Endodermal cell (in vitro differentiated cells): ENCODE measurements around the gene CD81. TPM values are rescaled to one million over a fixed set of nuclear protein-coding genes. Genes with fewer than 3 reads are reported as not detected.
"Not testable (repeated sequence)": the region's sequence is repeated elsewhere in the genome, so short reads cannot be mapped to it uniquely, and the experiment has no call there.

Experiments
- DNase-seq: peaks from one replicate; pipeline ENCODE4 v3.0.0-alpha.2; 2017
- H3K27ac ChIP-seq: 2 replicates; pipeline ENCODE4 v1.5.1; 2013; ENCODE audit warnings: mild to moderate bottlenecking, low read depth, low read length, moderate library complexity
- H3K27me3 ChIP-seq: 2 replicates; pipeline ENCODE4 v1.6.1; 2013; ENCODE audit warnings: mild to moderate bottlenecking, low read length, moderate library complexity; ENCODE audit not compliant: insufficient read depth, control insufficient read depth, poor library complexity, severe bottlenecking
- H3K36me3 ChIP-seq: 2 replicates; pipeline ENCODE4 v1.7.0; 2013; ENCODE audit warnings: mild to moderate bottlenecking, low read length, moderate library complexity; ENCODE audit not compliant: control insufficient read depth, insufficient read depth
- H3K4me1 ChIP-seq: one replicate; pipeline ENCODE4 v1.7.0; 2013; ENCODE audit warnings: low read length; ENCODE audit not compliant: control insufficient read depth, insufficient read depth
- H3K4me3 ChIP-seq: 2 replicates; pipeline ENCODE4 v1.5.1; 2013; ENCODE audit warnings: mild to moderate bottlenecking, low read length, moderate library complexity
- H3K9ac ChIP-seq: 2 replicates; pipeline ENCODE4 v1.6.1; 2013; ENCODE audit warnings: mild to moderate bottlenecking, low read length, moderate library complexity; ENCODE audit not compliant: poor library complexity, severe bottlenecking; ENCODE audit errors: extremely low read depth
- H3K9me3 ChIP-seq: 2 replicates; pipeline ENCODE4 v1.6.1; 2013; ENCODE audit warnings: mild to moderate bottlenecking, low read length, moderate library complexity; ENCODE audit not compliant: control insufficient read depth
- H3K27ac Mint-ChIP-seq: 2 replicates; pipeline ENCODE4 v1.8.0; 2020; ENCODE audit warnings: mixed read lengths
- H3K27me3 Mint-ChIP-seq: 2 replicates; pipeline ENCODE4 v1.8.0; 2021; ENCODE audit warnings: mild to moderate bottlenecking, mixed read lengths; ENCODE audit not compliant: insufficient read depth
- H3K36me3 Mint-ChIP-seq: 2 replicates; pipeline ENCODE4 v1.8.0; 2020; ENCODE audit warnings: low read depth, mixed read lengths
- H3K4me1 Mint-ChIP-seq: 2 replicates; pipeline ENCODE4 v1.8.0; 2020; ENCODE audit warnings: mixed read lengths
- H3K4me3 Mint-ChIP-seq: 2 replicates; pipeline ENCODE4 v1.8.0; 2020; ENCODE audit warnings: mild to moderate bottlenecking, moderate library complexity, mixed read lengths
- H3K9me3 Mint-ChIP-seq: 2 replicates; pipeline ENCODE4 v1.8.0; 2020; ENCODE audit warnings: mild to moderate bottlenecking, mixed read lengths
- WGBS, 2 experiments: methylation state at CpG; one replicate each; pipeline versions ENCODE4 v1.1.5 to v1.1.7; 2013; ENCODE audit warnings: missing lambda C conversion rate in 2 of 2, mixed read lengths in 1 of 2; ENCODE audit not compliant: insufficient coverage in 1 of 2, insufficient read length in 1 of 2; 5-methylcytosine and 5-hydroxymethylcytosine counted together
- total RNA-seq, 2 donors: library from RNA; stranded (reverse); fragmentation: NEBNext Ultra II Directional in 1 of 2; extraction: Animal tissue kit (Norgen Biotek cat#: 25700) in 1 of 2; gene quantifications; 2 replicates in 1 of 2; 3 replicates in 1 of 2; pipeline ENCODE4 v1.2.1, GENCODE V29; 2021
- TF ChIP-seq, protein P1 (sequence below): fragments of 200-600 bp; sonication (generic); conservative IDR thresholded peaks from 2 replicates; pipeline ENCODE4 v1.5.0; 2021; ENCODE audit warnings: antibody characterized with exemption, mild to moderate bottlenecking

The CD81 gene
- total RNA-seq, 2 donors from 2014 or later: 275 to 331 TPM

- Mint-ChIP-seq H3K4me1 (no peaks in the 10 kb centered on the region), H3K4me3 (no peak overlapping the region), H3K27ac (no peak overlapping the region), H3K36me3 (peaks cover 3% of the 10 kb centered on the region), H3K9me3 (peaks cover 46% of the 10 kb centered on the region), H3K27me3 (peaks cover 9% of the 10 kb centered on the region)
- Histone ChIP-seq H3K4me1 (no peaks in the 10 kb centered on the region), H3K4me3 (no peak overlapping the region), H3K9me3 (peaks cover 19% of the 10 kb centered on the region), H3K27ac (no peak overlapping the region), H3K36me3 (no peaks in the 10 kb centered on the region), H3K9ac (no peak overlapping the region), H3K27me3 (no peaks in the 10 kb centered on the region)
- TF ChIP-seq, protein P1, sequence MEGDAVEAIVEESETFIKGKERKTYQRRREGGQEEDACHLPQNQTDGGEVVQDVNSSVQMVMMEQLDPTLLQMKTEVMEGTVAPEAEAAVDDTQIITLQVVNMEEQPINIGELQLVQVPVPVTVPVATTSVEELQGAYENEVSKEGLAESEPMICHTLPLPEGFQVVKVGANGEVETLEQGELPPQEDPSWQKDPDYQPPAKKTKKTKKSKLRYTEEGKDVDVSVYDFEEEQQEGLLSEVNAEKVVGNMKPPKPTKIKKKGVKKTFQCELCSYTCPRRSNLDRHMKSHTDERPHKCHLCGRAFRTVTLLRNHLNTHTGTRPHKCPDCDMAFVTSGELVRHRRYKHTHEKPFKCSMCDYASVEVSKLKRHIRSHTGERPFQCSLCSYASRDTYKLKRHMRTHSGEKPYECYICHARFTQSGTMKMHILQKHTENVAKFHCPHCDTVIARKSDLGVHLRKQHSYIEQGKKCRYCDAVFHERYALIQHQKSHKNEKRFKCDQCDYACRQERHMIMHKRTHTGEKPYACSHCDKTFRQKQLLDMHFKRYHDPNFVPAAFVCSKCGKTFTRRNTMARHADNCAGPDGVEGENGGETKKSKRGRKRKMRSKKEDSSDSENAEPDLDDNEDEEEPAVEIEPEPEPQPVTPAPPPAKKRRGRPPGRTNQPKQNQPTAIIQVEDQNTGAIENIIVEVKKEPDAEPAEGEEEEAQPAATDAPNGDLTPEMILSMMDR: no peak
- no peak for DNase-seq
- 88 to 93% methylated on average over 4 of the region's 4 CpGs for WGBS, 2 experiments
Observed at GRCh38 chr11:2352420-2352819, 24.7 kb upstream of the CD81 start.

GRCh38 chr11:2355000-2355644 lies 22.0 kb upstream of the CD81 start:
- no peak overlapping the region for H3K4me3 ChIP-seq
- peaks cover 22% of the 10 kb centered on the region for H3K9me3 Mint-ChIP-seq
- 79 to 92% methylated on average over 5 to 7 of the region's 7 CpGs for WGBS, 2 experiments
- H3K27ac ChIP-seq: no peak overlapping the region
- no peak for DNase-seq
- no peaks in the 10 kb centered on the region for H3K36me3 Mint-ChIP-seq
- no peaks in the 10 kb centered on the region for H3K4me1 ChIP-seq
- no peak overlapping the region for H3K27ac Mint-ChIP-seq
- H3K4me1 Mint-ChIP-seq: no peaks in the 10 kb centered on the region
- TF ChIP-seq, protein P1: no peak
- H3K9me3 ChIP-seq: peaks cover under 1% of the 10 kb centered on the region
- H3K9ac ChIP-seq: no peak overlapping the region
- H3K4me3 Mint-ChIP-seq: no peak overlapping the region
- no peaks in the 10 kb centered on the region for H3K27me3 ChIP-seq
- no peaks in the 10 kb centered on the region for H3K36me3 ChIP-seq
- H3K27me3 Mint-ChIP-seq: peaks cover 11% of the 10 kb centered on the region

- TF ChIP-seq, protein P1: no peak
- peaks cover 7% of the 10 kb centered on the region for H3K27me3 Mint-ChIP-seq
- no peaks in the 10 kb centered on the region for H3K27me3 ChIP-seq
- H3K4me1 ChIP-seq: no peaks in the 10 kb centered on the region
- whole genome bisulfite sequencing, 2 experiments: 62 to 73% methylated on average over 6 to 8 of the region's 8 CpGs
- H3K4me3 Mint-ChIP-seq: no peak overlapping the region
- H3K4me3 ChIP-seq: no peak overlapping the region
- no peak overlapping the region for H3K9ac ChIP-seq
- no peak for DNase-seq
- H3K9me3 Mint-ChIP-seq: peaks cover 16% of the 10 kb centered on the region
- no peaks in the 10 kb centered on the region for H3K36me3 Mint-ChIP-seq
- no peaks in the 10 kb centered on the region for H3K9me3 ChIP-seq
- no peak overlapping the region for H3K27ac Mint-ChIP-seq
- H3K36me3 ChIP-seq: no peaks in the 10 kb centered on the region
- no peaks in the 10 kb centered on the region for H3K4me1 Mint-ChIP-seq
- H3K27ac ChIP-seq: no peak overlapping the region
Observed at GRCh38 chr11:2357246-2357645, 19.9 kb upstream of the CD81 start.

GRCh38 chr11:2357651-2358050 lies 19.5 kb upstream of the CD81 start:
- H3K9me3 ChIP-seq, H3K4me1 Mint-ChIP-seq, H3K4me1 ChIP-seq, H3K4me3 Mint-ChIP-seq, H3K36me3 ChIP-seq, DNase-seq, H3K27ac ChIP-seq, H3K9ac ChIP-seq, H3K36me3 Mint-ChIP-seq, H3K27ac Mint-ChIP-seq, H3K27me3 Mint-ChIP-seq, H3K4me3 ChIP-seq, H3K27me3 ChIP-seq: not testable (repeated sequence)
- 87 to 90% methylated on average over 2 to 13 of the region's 13 CpGs for WGBS, 2 experiments
- peaks cover 16% of the 10 kb centered on the region for H3K9me3 Mint-ChIP-seq
